OCI-LY3 (cell line): ENCODE data around the gene TTC9C.

ENCODE experiments used
- CTCF ChIP-seq: fragments of 200-600, 300-600 bp; sonication (generic); IDR thresholded peaks from 2 replicates; pipeline ENCODE4 v1.5.1; 2014; ENCODE audit warnings: antibody characterized with exemption, low read length, low read depth
- EZH2phosphoT487 ChIP-seq: fragments of 200-600 bp; shearing (Covaris generic); IDR thresholded peaks from 2 replicates; pipeline ENCODE4 v1.6.1; 2018; ENCODE audit warnings: antibody characterized with exemption, mixed run types, low read depth

- TF ChIP-seq CTCF: no peak
- no peak for TF ChIP-seq EZH2phosphoT487
Observed at GRCh38 chr11:62775646-62776045, 47.4 kb downstream of the TTC9C start.
